Measurements from ENCODE around the gene FMNL3.

FMNL3 gene

GRCh38 chr12:49636574-49636973 lies 70.6 kb downstream of the FMNL3 start:
- no peak for TF ChIP-seq CTCF (IDR thresholded peaks at IDR 0.05)
- peak overlapping the region; percentile 13 to 50 for H3K27ac ChIP-seq
- DNase-seq (ENCODE audit: low spot score), result no peak
- H3K4me3 ChIP-seq, result no peak overlapping the region

GRCh38 chr12:49635656-49636055 lies 71.5 kb downstream of the FMNL3 start:
- no peak for TF ChIP-seq CTCF (IDR thresholded peaks at IDR 0.05)
- no peak overlapping the region for H3K4me3 ChIP-seq
- no peak overlapping the region for H3K27ac ChIP-seq
- DNase-seq (ENCODE audit: low spot score), result no peak

- TF ChIP-seq CTCF (IDR thresholded peaks at IDR 0.05), result no peak
- no peak overlapping the region for H3K4me3 ChIP-seq
- H3K27ac ChIP-seq, result no peak overlapping the region
- no peak for DNase-seq (ENCODE audit: low spot score)
Observed at GRCh38 chr12:49635036-49635435, 72.2 kb downstream of the FMNL3 start.

GRCh38 chr12:49633703-49634345 lies 73.4 kb downstream of the FMNL3 start:
- no peak for DNase-seq (ENCODE audit: low spot score)

GRCh38 chr12:49632986-49633702 lies 74.1 kb downstream of the FMNL3 start:
- no peak for DNase-seq (ENCODE audit: low spot score)
- Histone ChIP-seq H3K27ac (no peak overlapping the region), H3K4me3 (no peak overlapping the region)
- TF ChIP-seq CTCF (IDR thresholded peaks at IDR 0.05), result no peak

More at GRCh38 chr12:49633703-49634345, 73.4 kb downstream of the FMNL3 start:
- H3K27ac ChIP-seq, result no peak overlapping the region
- TF ChIP-seq CTCF (IDR thresholded peaks at IDR 0.05), result no peak
- no peak overlapping the region for H3K4me3 ChIP-seq

- Histone ChIP-seq H3K27ac (no peak overlapping the region), H3K4me3 (no peak overlapping the region)
- DNase-seq (ENCODE audit: low spot score), result no peak
- no peak for TF ChIP-seq CTCF (IDR thresholded peaks at IDR 0.05)
Observed at GRCh38 chr12:49632401-49632800, 74.8 kb downstream of the FMNL3 start.
